Measurements from ENCODE around the gene SLC39A11. TPM values are rescaled to one million over a fixed set of nuclear protein-coding genes. Genes with fewer than 3 reads are reported as not detected.
"Not testable (repeated sequence)": the region's sequence is repeated elsewhere in the genome, so short reads cannot be mapped to it uniquely, and the experiment has no call there.

SLC39A11 gene
- total RNA-seq, 2 donors from 2014 or later = 18.1 to 20.1 TPM

- Mint-ChIP-seq H3K4me1 (peaks cover 2% of the 10 kb centered on the region), H3K27me3 (ENCODE audit: insufficient read depth) (peaks cover 6% of the 10 kb centered on the region), H3K36me3 (ENCODE audit: low read depth) (no peaks in the 10 kb centered on the region), H3K27ac (no peak overlapping the region), H3K4me3 (no peak overlapping the region), H3K9me3 (no peaks in the 10 kb centered on the region)
- no peak for DNase-seq
- 91 to 92% methylated on average over 2 to 7 of the region's 7 CpGs for WGBS, 2 experiments (ENCODE audit: insufficient coverage in 1 of 2, insufficient read length in 1 of 2)
- H3K36me3 ChIP-seq (ENCODE audit: control insufficient read depth, insufficient read depth, low read length) = no peaks in the 10 kb centered on the region
- H3K9me3 ChIP-seq (ENCODE audit: control insufficient read depth, low read length) = no peaks in the 10 kb centered on the region
- no peaks in the 10 kb centered on the region for H3K27me3 ChIP-seq (ENCODE audit: control insufficient read depth, insufficient read depth, low read length, poor library complexity, severe bottlenecking)
- H3K4me1 ChIP-seq (ENCODE audit: control insufficient read depth, insufficient read depth, low read length) = no peaks in the 10 kb centered on the region
- H3K27ac ChIP-seq (ENCODE audit: low read depth, low read length) = no peak overlapping the region
- TF ChIP-seq CTCF (conservative IDR thresholded peaks at IDR 0.05) = no peak
- H3K9ac ChIP-seq (ENCODE audit: extremely low read depth, low read length, poor library complexity, severe bottlenecking) = no peak overlapping the region
- no peak overlapping the region for H3K4me3 ChIP-seq (ENCODE audit: low read length)
These were observed 449.8 kb downstream of the SLC39A11 start for GRCh38 chr17:72642720-72643119.

GRCh38 chr17:72640415-72641165 is 451.9 kb downstream of the SLC39A11 start:
- peaks cover 6% of the 10 kb centered on the region for H3K27me3 Mint-ChIP-seq (ENCODE audit: insufficient read depth)
- no peak overlapping the region for H3K27ac Mint-ChIP-seq
- DNase-seq = no peak
- H3K36me3 Mint-ChIP-seq (ENCODE audit: low read depth) = no peaks in the 10 kb centered on the region
- no peak overlapping the region for H3K4me3 Mint-ChIP-seq
- Histone ChIP-seq H3K9me3 (ENCODE audit: control insufficient read depth, low read length) (no peaks in the 10 kb centered on the region), H3K4me3 (ENCODE audit: low read length) (no peak overlapping the region), H3K36me3 (ENCODE audit: control insufficient read depth, insufficient read depth, low read length) (no peaks in the 10 kb centered on the region), H3K4me1 (ENCODE audit: control insufficient read depth, insufficient read depth, low read length) (no peaks in the 10 kb centered on the region), H3K27ac (ENCODE audit: low read depth, low read length) (no peak overlapping the region), H3K9ac (ENCODE audit: extremely low read depth, low read length, poor library complexity, severe bottlenecking) (no peak overlapping the region), H3K27me3 (ENCODE audit: control insufficient read depth, insufficient read depth, low read length, poor library complexity, severe bottlenecking) (no peaks in the 10 kb centered on the region)
- no peaks in the 10 kb centered on the region for H3K4me1 Mint-ChIP-seq
- WGBS, 2 experiments (ENCODE audit: insufficient coverage in 1 of 2, insufficient read length in 1 of 2) = 94 to 95% methylated on average over 31 to 61 of the region's 61 CpGs
- H3K9me3 Mint-ChIP-seq = no peaks in the 10 kb centered on the region
- TF ChIP-seq CTCF (conservative IDR thresholded peaks at IDR 0.05) = no peak

GRCh38 chr17:72639711-72640110 is 452.8 kb downstream of the SLC39A11 start:
- TF ChIP-seq CTCF (conservative IDR thresholded peaks at IDR 0.05) = no peak
- H3K36me3 ChIP-seq (ENCODE audit: control insufficient read depth, insufficient read depth, low read length) = no peaks in the 10 kb centered on the region
- no peaks in the 10 kb centered on the region for H3K36me3 Mint-ChIP-seq (ENCODE audit: low read depth)
- peaks cover 6% of the 10 kb centered on the region for H3K27me3 Mint-ChIP-seq (ENCODE audit: insufficient read depth)
- no peak overlapping the region for H3K27ac ChIP-seq (ENCODE audit: low read depth, low read length)
- H3K4me3 ChIP-seq (ENCODE audit: low read length) = no peak overlapping the region
- 90 to 96% methylated on average over 5 to 7 of the region's 7 CpGs for WGBS, 2 experiments (ENCODE audit: insufficient coverage in 1 of 2, insufficient read length in 1 of 2)
- H3K9me3 ChIP-seq (ENCODE audit: control insufficient read depth, low read length) = no peaks in the 10 kb centered on the region
- H3K27me3 ChIP-seq (ENCODE audit: control insufficient read depth, insufficient read depth, low read length, poor library complexity, severe bottlenecking) = no peaks in the 10 kb centered on the region
- no peak overlapping the region for H3K27ac Mint-ChIP-seq
- no peak for DNase-seq
- no peak overlapping the region for H3K9ac ChIP-seq (ENCODE audit: extremely low read depth, low read length, poor library complexity, severe bottlenecking)
- H3K4me1 Mint-ChIP-seq = no peaks in the 10 kb centered on the region
- H3K4me3 Mint-ChIP-seq = no peak overlapping the region
- no peaks in the 10 kb centered on the region for H3K4me1 ChIP-seq (ENCODE audit: control insufficient read depth, insufficient read depth, low read length)
- H3K9me3 Mint-ChIP-seq = no peaks in the 10 kb centered on the region

- not testable (repeated sequence) for H3K27me3 ChIP-seq (ENCODE audit: control insufficient read depth, insufficient read depth, low read length, poor library complexity, severe bottlenecking); H3K4me3 ChIP-seq (ENCODE audit: low read length); H3K4me1 ChIP-seq (ENCODE audit: control insufficient read depth, insufficient read depth, low read length); H3K27ac ChIP-seq (ENCODE audit: low read depth, low read length); H3K36me3 ChIP-seq (ENCODE audit: control insufficient read depth, insufficient read depth, low read length); H3K36me3 Mint-ChIP-seq (ENCODE audit: low read depth); H3K27ac Mint-ChIP-seq; H3K9me3 Mint-ChIP-seq; H3K27me3 Mint-ChIP-seq (ENCODE audit: insufficient read depth); H3K4me1 Mint-ChIP-seq; DNase-seq; H3K4me3 Mint-ChIP-seq; H3K9ac ChIP-seq (ENCODE audit: extremely low read depth, low read length, poor library complexity, severe bottlenecking); H3K9me3 ChIP-seq (ENCODE audit: control insufficient read depth, low read length)
- 91 to 100% methylated on average over 1 to 3 of the region's 3 CpGs for WGBS, 2 experiments (ENCODE audit: insufficient coverage in 1 of 2, insufficient read length in 1 of 2)
These were observed 453.6 kb downstream of the SLC39A11 start for GRCh38 chr17:72638932-72639331.
